GM19397 (cell line): ENCODE results near the gene PLXNA4.

Experiments
- ATAC-seq: cut with Tn5 transposase; IDR thresholded peaks from one replicate; pipeline ENCODE4 v1.9.1; 2021; ENCODE audit warnings: mild to moderate bottlenecking, moderate library complexity; ENCODE audit not compliant: unreplicated experiment

PLXNA4 gene

GRCh38 chr7:132225216-132226030 is 350.8 kb downstream of the PLXNA4 start:
- ATAC-seq, result no peak

GRCh38 chr7:132221356-132221755 is 354.9 kb downstream of the PLXNA4 start:
- no peak for ATAC-seq

- ATAC-seq, result no peak
These were observed 356.2 kb downstream of the PLXNA4 start for GRCh38 chr7:132220060-132220459.

- no peak for ATAC-seq
These were observed 357.4 kb downstream of the PLXNA4 start for GRCh38 chr7:132218876-132219275.

- no peak for ATAC-seq
These were observed 359.3 kb downstream of the PLXNA4 start for GRCh38 chr7:132216847-132217525.

- ATAC-seq, result no peak
These were observed 361.8 kb downstream of the PLXNA4 start for GRCh38 chr7:132214452-132214851.

GRCh38 chr7:132213583-132213982 is 362.7 kb downstream of the PLXNA4 start:
- ATAC-seq, result no peak

GRCh38 chr7:132211971-132212370 is 364.3 kb downstream of the PLXNA4 start:
- no peak for ATAC-seq

- no peak for ATAC-seq
These were observed 365.4 kb downstream of the PLXNA4 start for GRCh38 chr7:132210821-132211220.

- no peak for ATAC-seq
These were observed 368.5 kb downstream of the PLXNA4 start for GRCh38 chr7:132207782-132208181.

- ATAC-seq, result no peak
These were observed 369.1 kb downstream of the PLXNA4 start for GRCh38 chr7:132207211-132207610.

- no peak for ATAC-seq
These were observed 369.7 kb downstream of the PLXNA4 start for GRCh38 chr7:132206594-132206993.

- no peak for ATAC-seq
These were observed 370.8 kb downstream of the PLXNA4 start for GRCh38 chr7:132205509-132205908.

- no peak for ATAC-seq
These were observed 373.2 kb downstream of the PLXNA4 start for GRCh38 chr7:132203021-132203420.

- no peak for ATAC-seq
These were observed 373.7 kb downstream of the PLXNA4 start for GRCh38 chr7:132202541-132202940.

- no peak for ATAC-seq
These were observed 376.1 kb downstream of the PLXNA4 start for GRCh38 chr7:132200141-132200540.

GRCh38 chr7:132199626-132200025 is 376.6 kb downstream of the PLXNA4 start:
- ATAC-seq, result no peak

- ATAC-seq, result no peak
These were observed 378.5 kb downstream of the PLXNA4 start for GRCh38 chr7:132197772-132198171.

GRCh38 chr7:132193898-132194297 is 382.4 kb downstream of the PLXNA4 start:
- ATAC-seq, result no peak

GRCh38 chr7:132192809-132193208 is 383.5 kb downstream of the PLXNA4 start:
- ATAC-seq, result no peak

GRCh38 chr7:132191418-132191817 is 384.9 kb downstream of the PLXNA4 start:
- no peak for ATAC-seq

- no peak for ATAC-seq
These were observed 385.6 kb downstream of the PLXNA4 start for GRCh38 chr7:132190683-132191082.
